NCI-H1417 (cell line): ENCODE measurements around the gene ATAD3A.

ENCODE experiments used
- DNase-seq, 3 experiments: peaks; one replicate each; lab custom pipeline; 2025; lab: John Stamatoyannopoulos, UW

Gene ATAD3A

GRCh38 chr1:1540090-1540817 is 28.3 kb downstream of the ATAD3A start, which contains the start of gene TMEM240:
TSS of gene TMEM240 (minus strand) at chr1:1540624. CDS start at chr1:1540346, 278 bp downstream.
- DNase-seq, result peak in 1 of 3 experiments; percentile 8

- no peak for DNase-seq
Observed at GRCh38 chr1:1540818-1541628, 29.1 kb downstream of the ATAD3A start.

GRCh38 chr1:1541956-1542765 is 30.2 kb downstream of the ATAD3A start:
- no peak for DNase-seq

- no peak for DNase-seq
Observed at GRCh38 chr1:1542766-1543705, 31.1 kb downstream of the ATAD3A start.

- no peak for DNase-seq
Observed at GRCh38 chr1:1543706-1544099, 31.7 kb downstream of the ATAD3A start.

GRCh38 chr1:1544544-1544943 is 32.6 kb downstream of the ATAD3A start:
- no peak for DNase-seq

- DNase-seq, result no peak
Observed at GRCh38 chr1:1545946-1546737, 34.2 kb downstream of the ATAD3A start.

- DNase-seq, result no peak
Observed at GRCh38 chr1:1547011-1547410, 35.0 kb downstream of the ATAD3A start.

- no peak for DNase-seq
Observed at GRCh38 chr1:1547476-1547875, 35.5 kb downstream of the ATAD3A start.

- no peak for DNase-seq
Observed at GRCh38 chr1:1548591-1548990, 36.6 kb downstream of the ATAD3A start.

GRCh38 chr1:1550087-1550486 is 38.1 kb downstream of the ATAD3A start:
- no peak for DNase-seq

GRCh38 chr1:1550591-1551432 is 38.9 kb downstream of the ATAD3A start:
- DNase-seq, result no peak

GRCh38 chr1:1551524-1552262 is 39.7 kb downstream of the ATAD3A start:
- DNase-seq, result no peak

GRCh38 chr1:1552263-1552639 is 40.3 kb downstream of the ATAD3A start:
- DNase-seq, result no peak

- no peak for DNase-seq
Observed at GRCh38 chr1:1553821-1554494, 42.0 kb downstream of the ATAD3A start.

GRCh38 chr1:1554550-1554925 is 42.6 kb downstream of the ATAD3A start:
- no peak for DNase-seq

- DNase-seq, result no peak
Observed at GRCh38 chr1:1554926-1555915, 43.3 kb downstream of the ATAD3A start.
